Measurements from ENCODE around the gene SLX1B.
"Not testable (repeated sequence)": the region's sequence is repeated elsewhere in the genome, so short reads cannot be mapped to it uniquely, and the experiment has no call there.

DNA sequence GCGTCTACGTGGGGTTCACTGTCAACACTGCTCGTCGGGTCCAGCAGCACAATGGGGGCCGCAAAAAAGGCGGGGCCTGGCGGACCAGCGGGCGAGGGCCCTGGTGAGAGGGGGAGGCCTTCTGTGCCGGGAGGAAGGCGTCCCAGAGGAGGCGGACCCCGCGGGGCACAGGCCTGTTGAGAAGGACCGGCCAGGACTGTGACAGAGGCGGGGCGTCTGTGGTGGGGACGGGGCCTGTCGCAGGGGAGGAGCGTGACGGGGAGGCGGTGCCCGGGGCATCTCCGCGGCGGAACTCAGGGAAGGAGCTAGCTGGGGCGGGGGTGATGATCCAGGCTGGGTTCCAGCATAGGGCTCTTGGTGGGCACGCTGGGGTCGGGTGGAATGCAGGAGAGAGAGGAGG lies 495 bp downstream of the SLX1B start:
- TF ChIP-seq, protein P1, sequence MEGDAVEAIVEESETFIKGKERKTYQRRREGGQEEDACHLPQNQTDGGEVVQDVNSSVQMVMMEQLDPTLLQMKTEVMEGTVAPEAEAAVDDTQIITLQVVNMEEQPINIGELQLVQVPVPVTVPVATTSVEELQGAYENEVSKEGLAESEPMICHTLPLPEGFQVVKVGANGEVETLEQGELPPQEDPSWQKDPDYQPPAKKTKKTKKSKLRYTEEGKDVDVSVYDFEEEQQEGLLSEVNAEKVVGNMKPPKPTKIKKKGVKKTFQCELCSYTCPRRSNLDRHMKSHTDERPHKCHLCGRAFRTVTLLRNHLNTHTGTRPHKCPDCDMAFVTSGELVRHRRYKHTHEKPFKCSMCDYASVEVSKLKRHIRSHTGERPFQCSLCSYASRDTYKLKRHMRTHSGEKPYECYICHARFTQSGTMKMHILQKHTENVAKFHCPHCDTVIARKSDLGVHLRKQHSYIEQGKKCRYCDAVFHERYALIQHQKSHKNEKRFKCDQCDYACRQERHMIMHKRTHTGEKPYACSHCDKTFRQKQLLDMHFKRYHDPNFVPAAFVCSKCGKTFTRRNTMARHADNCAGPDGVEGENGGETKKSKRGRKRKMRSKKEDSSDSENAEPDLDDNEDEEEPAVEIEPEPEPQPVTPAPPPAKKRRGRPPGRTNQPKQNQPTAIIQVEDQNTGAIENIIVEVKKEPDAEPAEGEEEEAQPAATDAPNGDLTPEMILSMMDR (IDR thresholded peaks at IDR 0.05; ENCODE audit: insufficient read depth, low read length) = not testable (repeated sequence)
- not testable (repeated sequence) for TF ChIP-seq REST (IDR thresholded peaks at IDR 0.05; ENCODE audit: insufficient replicate concordance, low read depth); GABPA (IDR thresholded peaks at IDR 0.05; ENCODE audit: low read depth); POLR2AphosphoS5 (IDR thresholded peaks at IDR 0.05; ENCODE audit: low read depth)
